ENCODE data around the gene FERMT1. TPM values are rescaled to one million over a fixed set of nuclear protein-coding genes. Genes with fewer than 3 reads are reported as not detected.
A peak's percentile ranks its signal among the peaks of the same experiment; 100 is the strongest.
"Not testable (repeated sequence)": the region's sequence is repeated elsewhere in the genome, so short reads cannot be mapped to it uniquely, and the experiment has no call there.

The FERMT1 gene
- polyA plus RNA-seq, 1 donor, result 0.18 TPM

GRCh38 chr20:6070829-6071695, 51.8 kb downstream of the FERMT1 start:
- DNase-seq (ENCODE audit: low read depth), result no peak

GRCh38 chr20:6069669-6070068, 53.2 kb downstream of the FERMT1 start:
- DNase-seq (ENCODE audit: low read depth), result no peak

- no peak for DNase-seq (ENCODE audit: low read depth)
These were observed 55.0 kb downstream of the FERMT1 start for GRCh38 chr20:6067763-6068318.

GRCh38 chr20:6066582-6066981, 56.2 kb downstream of the FERMT1 start:
- no peak for DNase-seq (ENCODE audit: low read depth)

- no peak for DNase-seq (ENCODE audit: low read depth)
These were observed 61.3 kb downstream of the FERMT1 start for GRCh38 chr20:6061544-6061943.

- DNase-seq (ENCODE audit: low read depth), result no peak
These were observed 62.6 kb downstream of the FERMT1 start for GRCh38 chr20:6060213-6060612.

GRCh38 chr20:6058684-6059295, 64.0 kb downstream of the FERMT1 start:
- DNase-seq (ENCODE audit: low read depth), result no peak

- DNase-seq (ENCODE audit: low read depth), result no peak
These were observed 65.1 kb downstream of the FERMT1 start for GRCh38 chr20:6057691-6058090.

GRCh38 chr20:6057139-6057538, 65.7 kb downstream of the FERMT1 start:
- no peak for DNase-seq (ENCODE audit: low read depth)

- DNase-seq (ENCODE audit: low read depth), result no peak
These were observed 66.8 kb downstream of the FERMT1 start for GRCh38 chr20:6055981-6056569.

GRCh38 chr20:6055161-6055783, 67.6 kb downstream of the FERMT1 start:
- no peak for DNase-seq (ENCODE audit: low read depth)

GRCh38 chr20:6054689-6055051, 68.2 kb downstream of the FERMT1 start:
- DNase-seq (ENCODE audit: low read depth), result not testable (repeated sequence)

GRCh38 chr20:6053776-6054688, 68.8 kb downstream of the FERMT1 start, which contains the start of gene LRRN4:
Gene LRRN4 (minus strand): TSS chr20:6054060. CDS start chr20:6052799, 1,261 bp downstream.
- DNase-seq (ENCODE audit: low read depth), result no peak

GRCh38 chr20:6053064-6053775, 69.6 kb downstream of the FERMT1 start:
- DNase-seq (ENCODE audit: low read depth), result no peak

GRCh38 chr20:6051505-6051904, 71.3 kb downstream of the FERMT1 start:
- peak; percentile 17 for DNase-seq (ENCODE audit: low read depth)

GRCh38 chr20:6048391-6048790, 74.4 kb downstream of the FERMT1 start:
- no peak for DNase-seq (ENCODE audit: low read depth)

- no peak for DNase-seq (ENCODE audit: low read depth)
These were observed 76.4 kb downstream of the FERMT1 start for GRCh38 chr20:6046432-6046831.

- DNase-seq (ENCODE audit: low read depth), result no peak
These were observed 77.3 kb downstream of the FERMT1 start for GRCh38 chr20:6045566-6045965.

- no peak for DNase-seq (ENCODE audit: low read depth)
These were observed 78.7 kb downstream of the FERMT1 start for GRCh38 chr20:6044115-6044514.

GRCh38 chr20:6041808-6042265, 81.0 kb downstream of the FERMT1 start:
- no peak for DNase-seq (ENCODE audit: low read depth)
